ENCODE data around the gene TMPRSS3.

GRCh38 chr21:42381347-42381984 is 14.4 kb downstream of the TMPRSS3 start:
- TF ChIP-seq CTCF (IDR thresholded peaks at IDR 0.05 in 2 of 3, conservative IDR thresholded peaks at IDR 0.05 in 1 of 3; ENCODE audit: insufficient read depth in 2 of 3, low read depth in 1 of 3, low read length in 3 of 3): peak; percentile 73 to 98 (median 95)
- peak; percentile 36; the same call in 1 of the 2 replicates for TF ChIP-seq TFAP4 (CRISPR knock-in tag; IDR thresholded peaks at IDR 0.05; ENCODE audit: borderline replicate concordance)
